HG03108 (cell line): ENCODE data around the gene PRKAG3.
"Not testable (repeated sequence)": the region's sequence is repeated elsewhere in the genome, so short reads cannot be mapped to it uniquely, and the experiment has no call there.

Source experiments
- ATAC-seq: cut with Tn5 transposase; IDR thresholded peaks from one replicate; pipeline ENCODE4 v1.9.1; 2021; ENCODE audit warnings: moderate library complexity; ENCODE audit not compliant: unreplicated experiment

PRKAG3 gene

GRCh38 chr2:218785103-218785502, 46.5 kb downstream of the PRKAG3 start:
- ATAC-seq: no peak

- ATAC-seq: no peak
Observed at GRCh38 chr2:218783688-218784087, 47.9 kb downstream of the PRKAG3 start.

- no peak for ATAC-seq
Observed at GRCh38 chr2:218782528-218782844, 49.1 kb downstream of the PRKAG3 start.

- no peak for ATAC-seq
Observed at GRCh38 chr2:218781691-218782527, 49.7 kb downstream of the PRKAG3 start, which contains the start of gene CYP27A1. Gene CYP27A1 (plus strand): TSS chr2:218782147. CDS start chr2:218782183, 36 bp downstream.

GRCh38 chr2:218780851-218781690, 50.5 kb downstream of the PRKAG3 start:
- no peak for ATAC-seq

GRCh38 chr2:218780046-218780445, 51.6 kb downstream of the PRKAG3 start:
- no peak for ATAC-seq

- ATAC-seq: no peak
Observed at GRCh38 chr2:218777276-218777990, 54.2 kb downstream of the PRKAG3 start.

- no peak for ATAC-seq
Observed at GRCh38 chr2:218776488-218776887, 55.1 kb downstream of the PRKAG3 start.

GRCh38 chr2:218773881-218774280, 57.7 kb downstream of the PRKAG3 start:
- no peak for ATAC-seq

GRCh38 chr2:218772759-218773158, 58.8 kb downstream of the PRKAG3 start:
- not testable (repeated sequence) for ATAC-seq
